HG02840 (cell line): ENCODE results near the gene SULT1B1.

ENCODE experiments used
- ATAC-seq: cut with Tn5 transposase; IDR thresholded peaks from one replicate; pipeline ENCODE4 v1.9.1; 2021; ENCODE audit warnings: mild to moderate bottlenecking, moderate library complexity, moderate number of reproducible peaks; ENCODE audit not compliant: unreplicated experiment, low FRiP score

SULT1B1 gene

GRCh38 chr4:69702201-69702600 is 58.2 kb downstream of the SULT1B1 start:
- ATAC-seq, result no peak

- ATAC-seq, result no peak
Observed at GRCh38 chr4:69701696-69702095, 58.7 kb downstream of the SULT1B1 start.

- ATAC-seq, result no peak
Observed at GRCh38 chr4:69697536-69698242, 62.7 kb downstream of the SULT1B1 start.

- no peak for ATAC-seq
Observed at GRCh38 chr4:69689599-69689998, 70.8 kb downstream of the SULT1B1 start.

GRCh38 chr4:69684804-69685203 is 75.6 kb downstream of the SULT1B1 start:
- no peak for ATAC-seq
